ENCODE measurements around the gene SEC22B.
"Not testable (repeated sequence)": the region's sequence is repeated elsewhere in the genome, so short reads cannot be mapped to it uniquely, and the experiment has no call there.

- TF ChIP-seq EZH2 (IDR thresholded peaks at IDR 0.05; ENCODE audit: borderline replicate concordance); CTCF (IDR thresholded peaks at IDR 0.05; ENCODE audit: poor library complexity): not testable (repeated sequence)
Observed at GRCh38 chr1:120117371-120118177, 58.7 kb downstream of the SEC22B start.
